GM12878 (cell line): ENCODE data around the gene MS4A1. TPM values are rescaled to one million over a fixed set of nuclear protein-coding genes. Genes with fewer than 3 reads are reported as not detected.

Experiments used
- CEBPZ ChIP-seq: fragments of 150-350 bp; IDR thresholded peaks from 2 replicates; pipeline ENCODE4 v1.6.1; 2016; ENCODE audit warnings: low read depth, low read length
- EED ChIP-seq: sonication (generic); IDR thresholded peaks from 2 replicates; pipeline ENCODE4 v1.6.1; 2016; ENCODE audit warnings: antibody characterized with exemption, low read depth
- EP300 ChIP-seq, 2 experiments: fragments of 150-350 bp in 1 of 2; IDR thresholded peaks; 2 replicates each; pipeline ENCODE4 v1.6.1; 2011 to 2012; ENCODE audit warnings: low read depth in 2 of 2, low read length in 2 of 2, borderline replicate concordance in 1 of 2, improper control_type of control experiment in 1 of 2, inconsistent platforms in 1 of 2; ENCODE audit not compliant: control insufficient read depth in 1 of 2
- ESRRA ChIP-seq: IDR thresholded peaks from 2 replicates; pipeline ENCODE4 v1.6.1; 2012; ENCODE audit warnings: mild to moderate bottlenecking, low read length, improper control_type of control experiment
- ETV6 ChIP-seq, 2 experiments: fragments of 450-650 bp in 1 of 2; IDR thresholded peaks in 1 of 2; conservative IDR thresholded peaks in 1 of 2; 2 replicates each; pipeline ENCODE4 v1.6.1; 2014; ENCODE audit warnings: antibody characterized with exemption in 1 of 2, borderline replicate concordance in 1 of 2, low read depth in 1 of 2, mild to moderate bottlenecking in 1 of 2, moderate library complexity in 1 of 2
- FOS ChIP-seq: IDR thresholded peaks from 3 replicates; pipeline ENCODE4 v1.6.1; 2011; ENCODE audit warnings: borderline replicate concordance; ENCODE audit not compliant: insufficient read length; ENCODE audit errors: extremely low read depth
- GABPA ChIP-seq: IDR thresholded peaks from 2 replicates; pipeline ENCODE4 v1.6.1; 2014; ENCODE audit warnings: antibody characterized with exemption, low read depth, mild to moderate bottlenecking, inconsistent platforms
- HDGF ChIP-seq: fragments of 450-650 bp; IDR thresholded peaks from 2 replicates; pipeline ENCODE4 v1.6.1; 2016; ENCODE audit warnings: antibody characterized with exemption
- KAT2A ChIP-seq: conservative IDR thresholded peaks from 2 replicates; pipeline ENCODE4 v1.6.1; 2011; ENCODE audit warnings: low read depth, low read length; ENCODE audit not compliant: control insufficient read depth
- MXI1 ChIP-seq: fragments of 150-350 bp; IDR thresholded peaks from 2 replicates; pipeline ENCODE4 v1.6.1; 2011; ENCODE audit warnings: low read depth, mild to moderate bottlenecking, inconsistent platforms, low read length, improper control_type of control experiment
- NFXL1 ChIP-seq: fragments of 450-650 bp; IDR thresholded peaks from 2 replicates; pipeline ENCODE4 v1.6.1; 2017; ENCODE audit warnings: antibody characterized with exemption, mild to moderate bottlenecking, borderline replicate concordance
- NRF1 ChIP-seq: conservative IDR thresholded peaks from 2 replicates; pipeline ENCODE4 v1.6.1; 2011; ENCODE audit warnings: mild to moderate bottlenecking, low read depth, low read length, improper control_type of control experiment
- PRDM15 ChIP-seq: fragments of 450-650 bp; formaldehyde crosslinking; IDR thresholded peaks from 2 replicates; pipeline ENCODE4 v1.4.0; 2020; ENCODE audit warnings: mild to moderate bottlenecking, moderate library complexity
- RAD51 ChIP-seq: fragments of 450-650 bp; IDR thresholded peaks from 2 replicates; pipeline ENCODE4 v1.6.1; 2016; ENCODE audit warnings: moderate library complexity, mild to moderate bottlenecking, inconsistent platforms
- RELB ChIP-seq: fragments of 450-650 bp; IDR thresholded peaks from 2 replicates; pipeline ENCODE4 v1.6.1; 2017; ENCODE audit warnings: low read depth, mild to moderate bottlenecking, moderate library complexity
- SMARCA5 ChIP-seq: fragments of 450-650 bp; IDR thresholded peaks from 2 replicates; pipeline ENCODE4 v1.6.1; 2017; ENCODE audit warnings: mild to moderate bottlenecking
- SPI1 ChIP-seq: IDR thresholded peaks from 2 replicates; pipeline ENCODE4 v1.6.1; 2011; ENCODE audit warnings: low read depth, mild to moderate bottlenecking, low read length, moderate library complexity, borderline replicate concordance; ENCODE audit not compliant: insufficient read depth
- SUPT20H ChIP-seq: IDR thresholded peaks from 2 replicates; pipeline ENCODE4 v1.6.1; 2011; ENCODE audit warnings: low read depth, mild to moderate bottlenecking, low read length, moderate library complexity, borderline replicate concordance; ENCODE audit not compliant: control insufficient read depth
- SUZ12 ChIP-seq: fragments of 200-600 bp; sonication (generic); IDR thresholded peaks from one replicate; pipeline ENCODE4 v1.6.1; 2018; ENCODE audit warnings: antibody characterized with exemption, mild to moderate bottlenecking; ENCODE audit not compliant: unreplicated experiment
- YY1 ChIP-seq: IDR thresholded peaks from 2 replicates; pipeline ENCODE4 v1.6.1; 2011; ENCODE audit warnings: low read depth, mild to moderate bottlenecking, low read length
- ZNF384 ChIP-seq: IDR thresholded peaks from 2 replicates; pipeline ENCODE4 v1.6.1; 2012; ENCODE audit warnings: low read depth, mild to moderate bottlenecking, low read length, improper control_type of control experiment, borderline replicate concordance
- polyA plus RNA-seq, 11 experiments: library from polyadenylated mRNA; depleted of rRNA in 4 of 11; unstranded in 6 of 11; stranded (reverse) in 5 of 11; fragments of >200 nt; fragmentation: Nextera tagmentation in 4 of 11; fragmentation: Illumina TruSeq in 1 of 11; extraction: Ambion mirVana in 4 of 11; extraction: Trizol in 1 of 11; gene quantifications; 1 replicate in 1 of 11; 2 replicates in 10 of 11; pipeline versions ENCODE4 v1.2.1 to v1.2.3, GENCODE V29; 2011 to 2016; ENCODE audit warnings: inconsistent platforms in 2 of 11, missing spikeins in 2 of 11, low read depth in 1 of 11
- total RNA-seq, 4 experiments: library from RNA; depleted of rRNA in 3 of 4; stranded (reverse); fragments of >200 nt in 3 of 4; fragmentation: Illumina TruSeq in 1 of 4; extraction: Trizol in 1 of 4; gene quantifications; 2 replicates each; pipeline versions ENCODE4 v1.2.1 to v1.2.3, GENCODE V29; 2013 to 2021

Gene MS4A1
- total and polyA plus RNA-seq, 10 of the 15 experiments (the other 5 are each of a cell fraction or from before 2014, with no cell fraction given): 329 to 2,106 (median 687) TPM

- no peak for TF ChIP-seq CEBPZ
- no peak for TF ChIP-seq ZNF384
- no peak for TF ChIP-seq HDGF
- TF ChIP-seq FOS: no peak
- TF ChIP-seq GABPA: no peak
- TF ChIP-seq NRF1: no peak
- no peak for TF ChIP-seq SUZ12
- peak; percentile 62 for TF ChIP-seq RELB
- TF ChIP-seq RAD51: no peak
- TF ChIP-seq SUPT20H: no peak
- peak in 1 of 2 experiments; percentile 42; a peak in 1 of 4 replicates for TF ChIP-seq ETV6 (conservative IDR thresholded peaks at IDR 0.05 in 1 of 2, IDR thresholded peaks at IDR 0.05 in 1 of 2; ENCODE audit: borderline replicate concordance in 1 of 2, low read depth in 1 of 2)
- no peak for TF ChIP-seq ESRRA
- TF ChIP-seq SMARCA5: no peak
- peak; percentile 66 for TF ChIP-seq EED
- TF ChIP-seq YY1: 0 out of 2 replicates have a peak, but pooled peaks have one; percentile 29
- TF ChIP-seq KAT2A: no peak
- TF ChIP-seq SPI1: no peak
- no peak for TF ChIP-seq PRDM15 (CRISPR knock-in tag)
- no peak for TF ChIP-seq NFXL1
- 0 out of 4 replicates have a peak, but pooled peaks of 1 of the 2 experiments have one; percentile 22 for TF ChIP-seq EP300 (IDR thresholded peaks at IDR 0.05; ENCODE audit: borderline replicate concordance in 1 of 2, control insufficient read depth in 1 of 2, low read depth in 2 of 2, low read length in 2 of 2)
- no peak for TF ChIP-seq MXI1
Measured at GRCh38 chr11:60457576-60457975, 1.9 kb downstream of the MS4A1 start (continued).
